Measurements from ENCODE around the gene BCL7A. TPM values are rescaled to one million over a fixed set of nuclear protein-coding genes. Genes with fewer than 3 reads are reported as not detected.

The BCL7A gene
- total and polyA plus RNA-seq, 12 donors, result 3.4 to 25.7 (median 15.4) TPM

DNA sequence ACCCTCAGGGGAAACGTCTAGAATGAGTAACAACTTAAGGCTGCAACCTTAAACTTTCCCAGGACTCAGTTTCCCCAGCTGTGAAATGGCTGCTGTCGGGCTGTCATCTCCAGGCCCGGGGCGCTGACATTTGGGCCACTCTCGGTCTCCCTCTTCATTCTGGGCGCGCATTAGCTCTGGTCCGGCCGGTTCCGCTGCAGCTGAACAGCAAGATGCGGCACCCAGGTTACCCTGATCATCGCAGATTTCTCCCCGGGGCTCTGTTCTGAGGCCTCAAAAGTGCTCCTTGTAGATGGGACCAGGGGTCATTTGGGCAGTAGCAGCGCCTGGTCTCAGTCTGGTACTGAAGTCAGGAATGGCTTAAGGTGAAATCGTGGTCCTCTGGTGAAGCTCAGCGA is 890 bp upstream of the BCL7A start:
- 58 to 62% methylated on average over 16 of the region's 16 CpGs for WGBS, 2 donors
- Histone ChIP-seq H3K4me3 (peak overlapping the region in 9 of 10 donors; percentile 48 to 84 (median 68)), H3K4me1 (peaks cover 7 to 35% (median 25%) of the 10 kb centered on the region in 9 donors), H3K36me3 (no peaks in the 10 kb centered on the region), H3K27ac (peak overlapping the region in 5 of 10 donors; percentile 74 to 85 (median 83)), H3K27me3 (peaks cover 0 to 31% (median 0%) of the 10 kb centered on the region in 7 donors), H3K9me3 (peaks cover 0 to 15% (median 0%) of the 10 kb centered on the region in 11 donors)
- intact Hi-C loops (cut with DNase I), result loop anchor here in 5 of 10 donors (2.0 to 10.0 kb wide), 6 partner anchors 53 to 106 kb away; partner anchors contain the start of gene CFAP251 (in 2 of the 5)
- DNase-seq, result no peak
- ATAC-seq, result no peak
- TF ChIP-seq CTCF (IDR thresholded peaks at IDR 0.05), result no peak

- peak overlapping the region in 9 of 10 donors; percentile 68 to 85 (median 82) for H3K27ac ChIP-seq
- peaks cover 7 to 35% (median 25%) of the 10 kb centered on the region in 9 donors for H3K4me1 ChIP-seq
- H3K4me3 ChIP-seq, result peak overlapping the region; percentile 48 to 84 (median 69)
- DNase-seq (peak in 1 of 2 donors; percentile 44), ATAC-seq (peak in 2 of 8 donors; percentile 5 to 31)
- H3K9me3 ChIP-seq, result peaks cover 0 to 15% (median 0%) of the 10 kb centered on the region in 11 donors
- peaks cover 0 to 31% (median 0%) of the 10 kb centered on the region in 7 donors for H3K27me3 ChIP-seq
- intact Hi-C loops (cut with DNase I), result loop anchor here in 5 of 10 donors (2.0 to 10.0 kb wide), 6 partner anchors 54 to 107 kb away; partner anchors contain the start of gene CFAP251 (in 2 of the 5)
- H3K36me3 ChIP-seq, result no peaks in the 10 kb centered on the region
- no peak for TF ChIP-seq CTCF (IDR thresholded peaks at IDR 0.05)
- WGBS, 2 donors, result 1 to 2% methylated on average over 56 to 57 of the region's 57 CpGs
These were observed 377 bp upstream of the BCL7A start for GRCh38 chr12:122021193-122021821.

- peaks cover 7 to 35% (median 27%) of the 10 kb centered on the region in 9 donors for H3K4me1 ChIP-seq
- 1% methylated on average over 84 to 122 of the region's 124 CpGs for WGBS, 2 donors
- peak overlapping the region; percentile 73 to 92 (median 84) for H3K27ac ChIP-seq
- no peak for TF ChIP-seq CTCF (IDR thresholded peaks at IDR 0.05)
- DNase-seq (no peak), ATAC-seq (peak in 7 of 8 donors; percentile 1 to 18 (median 7))
- no peaks in the 10 kb centered on the region for H3K36me3 ChIP-seq
- intact Hi-C loops (cut with DNase I), result loop anchor here in 4 of 10 donors (5.0 to 10.0 kb wide), 5 partner anchors 55 to 108 kb away; partner anchors contain the start of gene CFAP251 (in 2 of the 4)
- H3K9me3 ChIP-seq, result peaks cover 0 to 15% (median 0%) of the 10 kb centered on the region in 11 donors
- peak overlapping the region; percentile 63 to 84 (median 68) for H3K4me3 ChIP-seq
- H3K27me3 ChIP-seq, result peaks cover 0 to 31% (median 0%) of the 10 kb centered on the region in 7 donors
These were observed 982 bp downstream of the BCL7A start for GRCh38 chr12:122022393-122023338.

Data from heart right ventricle (tissue), 16 donors.